H7 (cell line): ENCODE data around the gene RNU6-9. TPM values are rescaled to one million over a fixed set of nuclear protein-coding genes. Genes with fewer than 3 reads are reported as not detected.
A peak's percentile ranks its signal among the peaks of the same experiment; 100 is the strongest.

Experiments
- DNase-seq: peaks from one replicate; pipeline ENCODE4 v3.0.0; 2012
- H3K27me3 ChIP-seq: 2 replicates; pipeline ENCODE4 v1.6.0; 2011; ENCODE audit warnings: mild to moderate bottlenecking, low read length; ENCODE audit not compliant: control insufficient read depth, insufficient read depth
- H3K36me3 ChIP-seq: replicated peaks from 2 replicates; pipeline ENCODE4 v1.5.1; 2011; ENCODE audit warnings: low read length; ENCODE audit not compliant: control insufficient read depth, insufficient read depth
- H3K4me3 ChIP-seq: 2 replicates; pipeline ENCODE4 v1.5.1; 2011; ENCODE audit warnings: low read depth, mild to moderate bottlenecking, control low read depth, low read length, moderate library complexity; ENCODE audit not compliant: insufficient read depth
- total RNA-seq: library from RNA; depleted of rRNA; stranded (reverse); fragments of >200 nt; shearing (Covaris generic); gene quantifications from 2 replicates; pipeline ENCODE4 v1.2.3, GENCODE V29; 2014

Gene RNU6-9
- total RNA-seq, 1 experiment from 2014 or later = not detected

DNA sequence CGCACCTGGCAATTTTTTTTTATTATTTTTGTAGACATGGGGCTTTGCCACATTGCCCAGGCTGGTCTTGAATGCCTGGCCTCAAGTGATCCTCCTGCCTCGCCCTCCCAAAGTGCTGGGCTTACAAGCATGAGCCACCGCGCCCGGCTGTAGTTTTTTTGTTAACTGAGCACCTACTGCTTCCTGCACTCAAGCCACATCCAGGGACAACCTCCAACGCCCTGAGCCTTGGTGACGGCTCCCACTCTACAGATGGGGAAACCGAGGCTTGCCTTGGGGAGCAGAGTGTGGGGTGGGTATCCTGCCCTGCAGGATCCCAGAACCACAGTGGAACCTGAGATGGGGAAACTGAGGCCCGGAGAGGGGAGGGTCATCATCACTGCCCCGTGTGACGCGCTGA lies 38.1 kb upstream of the RNU6-9 start:
- Histone ChIP-seq H3K36me3 (no peaks in the 10 kb centered on the region), H3K27me3 (peaks cover 10% of the 10 kb centered on the region), H3K4me3 (no peak overlapping the region)
- DNase-seq = no peak

GRCh38 chr19:855566-856120 lies 37.6 kb upstream of the RNU6-9 start:
- Histone ChIP-seq H3K27me3 (peaks cover 15% of the 10 kb centered on the region), H3K36me3 (no peaks in the 10 kb centered on the region), H3K4me3 (no peak overlapping the region)
- no peak for DNase-seq

GRCh38 chr19:858284-858683 lies 35.0 kb upstream of the RNU6-9 start:
- Histone ChIP-seq H3K4me3 (no peak overlapping the region), H3K27me3 (peaks cover 25% of the 10 kb centered on the region), H3K36me3 (no peaks in the 10 kb centered on the region)
- no peak for DNase-seq

- peak within 1 kb of the TSS; percentile 52 for H3K4me3 ChIP-seq
- DNase-seq = peak; percentile 58
- peaks cover 28% of the 10 kb centered on the region for H3K27me3 ChIP-seq
- H3K36me3 ChIP-seq = no peaks in the 10 kb centered on the region
Observed at GRCh38 chr19:858868-859843, 34.1 kb upstream of the RNU6-9 start, which contains the start of gene CFD. Gene CFD (plus strand): TSS chr19:859664. CDS start chr19:859690, 26 bp downstream.

- peak; percentile 63 for DNase-seq
- peaks cover 28% of the 10 kb centered on the region for H3K27me3 ChIP-seq
- no peaks in the 10 kb centered on the region for H3K36me3 ChIP-seq
- peak overlapping the region; percentile 32 for H3K4me3 ChIP-seq
Observed at GRCh38 chr19:861141-861755, 32.0 kb upstream of the RNU6-9 start.

DNA sequence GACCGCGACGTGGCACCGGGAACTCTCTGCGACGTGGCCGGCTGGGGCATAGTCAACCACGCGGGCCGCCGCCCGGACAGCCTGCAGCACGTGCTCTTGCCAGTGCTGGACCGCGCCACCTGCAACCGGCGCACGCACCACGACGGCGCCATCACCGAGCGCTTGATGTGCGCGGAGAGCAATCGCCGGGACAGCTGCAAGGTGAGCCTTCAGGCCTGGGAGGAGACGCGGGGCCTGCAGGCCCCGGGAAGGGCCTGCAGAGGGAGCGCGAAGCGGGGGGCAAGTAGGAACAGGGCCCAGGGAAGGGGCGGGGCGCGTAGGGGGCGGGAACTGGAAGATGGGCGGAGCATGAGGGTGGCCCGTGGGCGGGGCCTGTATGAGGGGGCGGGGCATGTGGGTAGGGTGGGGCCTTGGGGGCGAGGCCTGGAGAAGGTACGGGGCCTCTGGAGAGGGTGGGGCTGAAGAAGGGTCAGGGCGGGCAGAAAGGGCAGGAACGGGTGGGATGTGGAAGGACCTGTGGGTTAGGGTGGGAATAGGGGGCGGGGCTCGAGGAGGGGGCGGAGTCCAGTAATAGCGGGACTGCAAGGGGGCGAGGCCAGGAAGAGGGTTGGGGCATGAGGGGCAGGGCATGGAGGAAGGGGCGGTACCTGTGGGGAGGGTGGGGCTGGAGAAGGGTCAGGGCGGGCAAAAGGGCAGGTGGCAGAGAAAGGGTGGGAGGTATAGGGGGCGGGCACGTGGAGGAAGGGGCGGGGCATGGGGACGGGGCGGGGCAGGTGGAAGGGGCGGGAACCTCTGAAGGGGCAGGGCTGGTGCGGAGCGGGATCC lies 31.3 kb upstream of the RNU6-9 start:
- H3K4me3 ChIP-seq = peak overlapping the region; percentile 50
- DNase-seq = peak; percentile 98
- H3K27me3 ChIP-seq = peaks cover 28% of the 10 kb centered on the region
- H3K36me3 ChIP-seq = no peaks in the 10 kb centered on the region

DNA sequence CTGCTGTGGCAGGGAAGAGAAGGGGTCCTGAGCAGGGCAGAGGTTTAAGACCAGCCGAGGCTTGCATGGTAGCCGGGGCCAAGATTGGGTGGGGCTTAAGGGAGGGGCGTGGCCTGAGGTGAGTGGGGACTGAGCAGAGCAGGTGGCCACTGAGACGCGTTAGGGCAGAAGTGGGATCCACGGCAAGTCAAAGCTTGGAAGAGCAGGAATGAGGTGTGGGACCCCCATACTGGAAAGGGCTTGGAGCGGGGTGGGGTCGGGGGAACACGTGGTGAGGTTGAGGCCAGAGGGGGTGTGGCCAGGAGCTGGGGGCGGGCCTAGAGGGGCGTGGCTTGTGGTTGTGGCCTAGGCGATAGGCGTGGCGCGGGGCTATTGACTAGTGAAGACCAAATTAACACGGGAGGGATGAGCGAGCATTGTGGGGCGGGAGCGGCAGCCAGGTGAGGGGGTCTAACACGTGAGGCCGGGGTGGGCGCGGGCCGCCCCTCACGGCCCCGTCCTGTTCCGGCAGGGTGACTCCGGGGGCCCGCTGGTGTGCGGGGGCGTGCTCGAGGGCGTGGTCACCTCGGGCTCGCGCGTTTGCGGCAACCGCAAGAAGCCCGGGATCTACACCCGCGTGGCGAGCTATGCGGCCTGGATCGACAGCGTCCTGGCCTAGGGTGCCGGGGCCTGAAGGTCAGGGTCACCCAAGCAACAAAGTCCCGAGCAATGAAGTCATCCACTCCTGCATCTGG lies 30.5 kb upstream of the RNU6-9 start:
- H3K36me3 ChIP-seq = no peaks in the 10 kb centered on the region
- H3K4me3 ChIP-seq = peak overlapping the region; percentile 50
- DNase-seq = peak; percentile 96
- H3K27me3 ChIP-seq = peaks cover 28% of the 10 kb centered on the region

DNA sequence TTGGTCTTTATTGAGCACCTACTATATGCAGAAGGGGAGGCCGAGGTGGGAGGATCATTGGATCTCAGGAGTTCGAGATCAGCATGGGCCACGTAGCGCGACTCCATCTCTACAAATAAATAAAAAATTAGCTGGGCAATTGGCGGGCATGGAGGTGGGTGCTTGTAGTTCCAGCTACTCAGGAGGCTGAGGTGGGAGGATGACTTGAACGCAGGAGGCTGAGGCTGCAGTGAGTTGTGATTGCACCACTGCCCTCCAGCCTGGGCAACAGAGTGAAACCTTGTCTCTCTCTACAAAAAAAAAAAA lies 30.0 kb upstream of the RNU6-9 start:
- DNase-seq = no peak
- H3K4me3 ChIP-seq = peak overlapping the region; percentile 50; the same call in 1 of the 2 replicates
- H3K36me3 ChIP-seq = no peaks in the 10 kb centered on the region
- H3K27me3 ChIP-seq = peaks cover 28% of the 10 kb centered on the region

- Histone ChIP-seq H3K27me3 (peaks cover 6% of the 10 kb centered on the region; the same call in 1 of the 2 replicates), H3K4me3 (no peak overlapping the region; the same call in 1 of the 2 replicates), H3K36me3 (no peaks in the 10 kb centered on the region)
- peak; percentile 74 for DNase-seq
Observed at GRCh38 chr19:866769-867300, 26.4 kb upstream of the RNU6-9 start.

DNA sequence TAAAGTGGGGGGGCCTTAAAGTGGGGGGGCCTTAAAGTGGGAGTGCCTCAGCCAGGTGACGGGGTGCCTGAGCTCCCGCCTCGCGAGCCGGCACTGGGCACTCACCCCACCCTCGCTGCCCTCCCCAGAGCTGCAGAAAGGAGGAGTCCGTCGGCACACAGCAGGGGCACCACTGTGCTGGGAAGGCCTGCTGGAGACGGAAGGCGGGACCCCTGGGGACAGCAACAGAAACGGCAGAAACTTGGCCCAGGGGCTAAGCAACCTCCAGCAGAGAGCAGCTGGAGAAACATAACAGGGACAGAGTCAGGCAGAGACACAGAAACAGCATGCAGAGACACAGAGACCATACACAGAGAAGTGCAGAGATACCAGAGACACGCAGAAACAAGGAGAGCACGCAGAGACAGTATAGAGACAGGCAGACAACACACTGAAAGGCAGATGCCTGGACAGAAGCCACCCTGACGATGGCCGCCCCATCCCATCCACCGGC lies 25.9 kb upstream of the RNU6-9 start:
- Histone ChIP-seq H3K27me3 (peaks cover 6% of the 10 kb centered on the region; the same call in 1 of the 2 replicates), H3K4me3 (no peak overlapping the region), H3K36me3 (no peaks in the 10 kb centered on the region)
- DNase-seq = peak; percentile 77

- no peak for DNase-seq
- no peak overlapping the region for H3K4me3 ChIP-seq
- H3K27me3 ChIP-seq = peaks cover 6% of the 10 kb centered on the region; the same call in 1 of the 2 replicates
- no peaks in the 10 kb centered on the region for H3K36me3 ChIP-seq
Observed at GRCh38 chr19:867855-868457, 25.3 kb upstream of the RNU6-9 start.

DNA sequence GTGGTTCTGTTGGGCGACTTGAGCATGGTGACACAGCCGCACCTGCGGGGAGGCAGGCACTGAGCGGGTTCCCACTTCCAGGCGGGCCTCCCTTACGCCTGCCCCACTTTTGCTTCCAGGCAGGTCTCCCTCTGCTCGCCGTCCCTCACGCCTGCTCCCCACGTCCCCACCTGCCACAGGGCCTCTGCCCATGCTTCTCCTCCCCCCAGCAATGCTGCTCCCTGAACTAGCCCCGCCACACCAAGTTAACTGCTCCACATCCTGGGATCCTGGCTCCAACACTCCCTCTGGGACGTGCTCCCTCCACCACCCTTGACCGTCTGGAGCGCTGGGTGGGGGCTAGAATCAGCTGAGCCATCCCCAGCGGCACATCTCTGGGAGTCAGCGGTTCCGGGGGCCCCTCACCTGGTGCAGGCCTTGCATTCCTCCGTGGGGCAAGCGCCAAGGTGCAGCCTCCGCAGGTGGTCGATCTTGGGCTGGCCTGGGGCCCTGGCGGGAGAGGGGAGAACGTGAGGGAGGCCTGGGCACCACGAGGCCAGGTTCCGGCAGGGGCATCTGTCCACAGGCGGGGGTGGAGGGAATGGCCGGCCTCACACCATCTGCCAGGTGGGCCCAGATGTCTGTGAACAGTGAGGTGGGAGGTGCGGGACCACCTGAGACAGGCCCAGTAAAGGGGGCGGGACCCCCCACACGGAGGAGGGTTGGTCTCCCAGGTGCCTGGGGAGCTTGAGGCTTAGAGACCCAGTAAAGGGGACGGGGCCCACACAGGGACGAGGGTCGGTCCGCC lies 24.6 kb upstream of the RNU6-9 start:
- no peak overlapping the region for H3K4me3 ChIP-seq
- H3K36me3 ChIP-seq = no peaks in the 10 kb centered on the region; the same call in 1 of the 2 replicates
- peaks cover 2% of the 10 kb centered on the region; the same call in 1 of the 2 replicates for H3K27me3 ChIP-seq
- no peak for DNase-seq
